ENCODE data around the gene CROCC2.

The CROCC2 gene

GRCh38 chr2:240898108-240898730, 7.9 kb upstream of the CROCC2 start:
- Histone ChIP-seq H3K27ac (no peak overlapping the region), H3K4me3 (ENCODE audit: low read depth, low read length) (no peak overlapping the region), H3K36me3 (no peaks in the 10 kb centered on the region), H3K9me3 (ENCODE audit: severe bottlenecking) (no peaks in the 10 kb centered on the region), H3K27me3 (ENCODE audit: insufficient read depth, low read depth, severe bottlenecking) (no peaks in the 10 kb centered on the region)
- no peak for DNase-seq
- no peak for TF ChIP-seq CTCF (IDR thresholded peaks at IDR 0.05; ENCODE audit: low read depth, low read length)

GRCh38 chr2:240898731-240899467, 7.2 kb upstream of the CROCC2 start:
- H3K36me3 ChIP-seq = no peaks in the 10 kb centered on the region
- H3K4me3 ChIP-seq (ENCODE audit: low read depth, low read length) = no peak overlapping the region
- no peak; the same call in 1 of the 2 replicates for TF ChIP-seq CTCF (IDR thresholded peaks at IDR 0.05; ENCODE audit: low read depth, low read length)
- DNase-seq = no peak
- H3K9me3 ChIP-seq (ENCODE audit: severe bottlenecking) = no peaks in the 10 kb centered on the region
- H3K27me3 ChIP-seq (ENCODE audit: insufficient read depth, low read depth, severe bottlenecking) = no peaks in the 10 kb centered on the region
- no peak overlapping the region for H3K27ac ChIP-seq

- DNase-seq = no peak
- H3K4me3 ChIP-seq (ENCODE audit: low read depth, low read length) = no peak overlapping the region
- no peak overlapping the region for H3K27ac ChIP-seq
- H3K27me3 ChIP-seq (ENCODE audit: insufficient read depth, low read depth, severe bottlenecking) = no peaks in the 10 kb centered on the region
- no peak for TF ChIP-seq CTCF (IDR thresholded peaks at IDR 0.05; ENCODE audit: low read depth, low read length)
- no peaks in the 10 kb centered on the region for H3K9me3 ChIP-seq (ENCODE audit: severe bottlenecking)
- H3K36me3 ChIP-seq = no peaks in the 10 kb centered on the region
Measured at GRCh38 chr2:240899468-240899865, 6.7 kb upstream of the CROCC2 start.

GRCh38 chr2:240900141-240900860, 5.8 kb upstream of the CROCC2 start:
- TF ChIP-seq CTCF (IDR thresholded peaks at IDR 0.05; ENCODE audit: low read depth, low read length) = no peak
- H3K36me3 ChIP-seq = no peaks in the 10 kb centered on the region
- DNase-seq = no peak
- H3K27me3 ChIP-seq (ENCODE audit: insufficient read depth, low read depth, severe bottlenecking) = no peaks in the 10 kb centered on the region
- no peak overlapping the region for H3K27ac ChIP-seq
- H3K4me3 ChIP-seq (ENCODE audit: low read depth, low read length) = no peak overlapping the region
- H3K9me3 ChIP-seq (ENCODE audit: severe bottlenecking) = no peaks in the 10 kb centered on the region

GRCh38 chr2:240901986-240902614, 4.0 kb upstream of the CROCC2 start:
- no peak for DNase-seq
- Histone ChIP-seq H3K36me3 (no peaks in the 10 kb centered on the region), H3K9me3 (ENCODE audit: severe bottlenecking) (no peaks in the 10 kb centered on the region), H3K4me3 (ENCODE audit: low read depth, low read length) (no peak overlapping the region), H3K27me3 (ENCODE audit: insufficient read depth, low read depth, severe bottlenecking) (no peaks in the 10 kb centered on the region), H3K27ac (no peak overlapping the region)
- TF ChIP-seq CTCF (IDR thresholded peaks at IDR 0.05; ENCODE audit: low read depth, low read length) = no peak

Measured in WERI-Rb-1 (cell line).